Measurements from ENCODE around the gene CDADC1. TPM values are rescaled to one million over a fixed set of nuclear protein-coding genes. Genes with fewer than 3 reads are reported as not detected.

CDADC1 gene
- 10 to 100 TPM in 1 of 2 experiments, 1 to 10 TPM in 1; 9.0 to 11.1 TPM for total RNA-seq

- H3K27ac Mint-ChIP-seq, result peak within 1 kb of the TSS; percentile 88
- H3K4me1 Mint-ChIP-seq (ENCODE audit: low read depth), result peaks cover 34% of the 10 kb centered on the region
- H3K9me3 Mint-ChIP-seq, result no peaks in the 10 kb centered on the region
- CTCF ChIA-PET, result interaction anchor here (0.9 to 2.9 kb wide), 10 partner anchors 8 to 44 kb away, joined by 3 to 33 read pairs (median 4); no protein-coding TSS in a partner anchor
- DNase-seq, result peak; percentile 97
- intact Hi-C loops (cut with micrococcal nuclease), result loop anchor here (5.0 kb wide), 2 partner anchors 194 to 339 kb away; partner anchors contain the start of genes CAB39L, RCBTB1 and SETDB2
- H3K4me3 Mint-ChIP-seq, result peak within 1 kb of the TSS; percentile 90
- POLR2A ChIA-PET, result interaction anchor here (0.8 to 2.5 kb wide), 7 partner anchors 10 to 272 kb away, joined by 3 to 13 read pairs (median 4); partner anchors contain the start of genes CAB39L, FNDC3A and SETDB2
- peaks cover 3% of the 10 kb centered on the region for H3K36me3 Mint-ChIP-seq
- no peaks in the 10 kb centered on the region for H3K27me3 Mint-ChIP-seq
These were observed at the start of gene CDADC1 for GRCh38 chr13:49247643-49248621. Gene CDADC1 (plus strand): TSS chr13:49247925. CDS start chr13:49248038, 113 bp downstream.

GRCh38 chr13:49206641-49207040 lies 41.1 kb upstream of the CDADC1 start:
- Mint-ChIP-seq H3K4me3 (no peak overlapping the region), H3K4me1 (ENCODE audit: low read depth) (no peaks in the 10 kb centered on the region), H3K27me3 (no peaks in the 10 kb centered on the region), H3K27ac (no peak overlapping the region), H3K9me3 (no peaks in the 10 kb centered on the region), H3K36me3 (peaks cover 24% of the 10 kb centered on the region)
- POLR2A ChIA-PET, result no interaction called here
- intact Hi-C loops (cut with micrococcal nuclease), result no loop called here
- CTCF ChIA-PET, result no interaction called here
- DNase-seq, result no peak

DNA sequence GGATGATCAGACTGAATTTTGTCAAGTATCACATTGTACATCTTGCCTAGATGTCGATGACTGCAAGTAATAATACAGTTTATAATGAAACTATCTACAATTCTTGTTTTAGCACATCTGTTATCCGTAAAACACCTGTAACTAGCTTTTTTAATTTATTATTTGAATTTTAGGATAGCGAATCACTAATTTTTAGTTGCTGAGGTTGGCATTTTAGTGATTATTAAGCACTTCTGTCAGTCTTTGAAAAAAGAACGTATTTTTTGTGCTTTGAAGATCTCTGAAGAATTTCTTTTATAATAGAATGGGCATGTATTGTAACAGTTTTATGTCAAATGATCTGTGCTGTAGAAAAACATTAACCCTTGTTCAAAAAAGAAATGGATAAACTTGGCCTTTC lies 39.1 kb upstream of the CDADC1 start:
- POLR2A ChIA-PET, result no interaction called here
- no peaks in the 10 kb centered on the region for H3K4me1 Mint-ChIP-seq (ENCODE audit: low read depth)
- no peak overlapping the region for H3K27ac Mint-ChIP-seq
- CTCF ChIA-PET, result no interaction called here
- intact Hi-C loops (cut with micrococcal nuclease), result no loop called here
- H3K27me3 Mint-ChIP-seq, result no peaks in the 10 kb centered on the region
- H3K4me3 Mint-ChIP-seq, result no peak overlapping the region
- peaks cover 23% of the 10 kb centered on the region for H3K36me3 Mint-ChIP-seq
- no peaks in the 10 kb centered on the region for H3K9me3 Mint-ChIP-seq
- DNase-seq, result no peak

DNA sequence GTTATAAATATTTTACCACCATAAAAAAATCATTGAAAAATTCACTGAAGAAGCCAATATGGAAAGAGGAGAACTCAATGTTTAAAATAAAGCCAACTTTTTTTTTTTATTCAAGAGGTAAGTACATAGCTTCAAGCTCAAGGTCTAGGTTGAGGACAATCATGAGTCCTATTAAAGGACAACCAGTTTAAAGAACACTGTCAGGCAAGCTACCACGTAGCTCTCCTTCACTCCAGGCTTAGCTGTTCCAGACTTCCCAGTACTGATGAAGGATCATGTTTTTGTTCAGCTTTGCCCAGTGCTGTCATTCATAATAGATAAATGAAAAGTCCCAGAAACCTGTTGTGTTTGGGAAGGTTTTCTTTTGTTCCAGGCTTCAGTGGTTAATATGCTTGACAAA lies 37.6 kb upstream of the CDADC1 start:
- POLR2A ChIA-PET, result no interaction called here
- H3K4me3 Mint-ChIP-seq, result no peak overlapping the region
- CTCF ChIA-PET, result no interaction called here
- no peak for DNase-seq
- no peak overlapping the region for H3K27ac Mint-ChIP-seq
- intact Hi-C loops (cut with micrococcal nuclease), result no loop called here
- H3K36me3 Mint-ChIP-seq, result peaks cover 16% of the 10 kb centered on the region
- H3K4me1 Mint-ChIP-seq (ENCODE audit: low read depth), result peaks cover 9% of the 10 kb centered on the region
- no peaks in the 10 kb centered on the region for H3K27me3 Mint-ChIP-seq
- H3K9me3 Mint-ChIP-seq, result no peaks in the 10 kb centered on the region

GRCh38 chr13:49210669-49211068 lies 37.1 kb upstream of the CDADC1 start:
- peaks cover 12% of the 10 kb centered on the region for H3K4me1 Mint-ChIP-seq (ENCODE audit: low read depth)
- no peaks in the 10 kb centered on the region for H3K27me3 Mint-ChIP-seq
- ChIA-PET CTCF (no interaction called here), POLR2A (no interaction called here)
- H3K36me3 Mint-ChIP-seq, result peaks cover 14% of the 10 kb centered on the region
- DNase-seq, result no peak
- H3K27ac Mint-ChIP-seq, result no peak overlapping the region
- intact Hi-C loops (cut with micrococcal nuclease), result no loop called here
- no peak overlapping the region for H3K4me3 Mint-ChIP-seq
- H3K9me3 Mint-ChIP-seq, result no peaks in the 10 kb centered on the region

GRCh38 chr13:49213539-49213938 lies 34.2 kb upstream of the CDADC1 start:
- intact Hi-C loops (cut with micrococcal nuclease), result no loop called here
- Mint-ChIP-seq H3K36me3 (peaks cover 7% of the 10 kb centered on the region), H3K4me1 (ENCODE audit: low read depth) (peaks cover 12% of the 10 kb centered on the region), H3K27ac (no peak overlapping the region), H3K9me3 (no peaks in the 10 kb centered on the region), H3K27me3 (peaks cover 14% of the 10 kb centered on the region), H3K4me3 (no peak overlapping the region)
- POLR2A ChIA-PET, result no interaction called here
- CTCF ChIA-PET, result interaction anchor here (0.6 to 1.8 kb wide), 2 partner anchors 25 to 67 kb away, joined by 3 to 14 read pairs; no protein-coding TSS in a partner anchor
- no peak for DNase-seq

GRCh38 chr13:49213997-49214916 lies 33.5 kb upstream of the CDADC1 start:
- intact Hi-C loops (cut with micrococcal nuclease), result loop anchor here (2.0 kb wide), 1 partner anchor 67 kb away; no protein-coding TSS in a partner anchor
- peaks cover 21% of the 10 kb centered on the region for H3K27me3 Mint-ChIP-seq
- ChIA-PET POLR2A (no interaction called here), CTCF (interaction anchor here (0.5 to 1.8 kb wide), 9 partner anchors 10 to 395 kb away, joined by 3 to 14 read pairs (median 3); partner anchors contain the start of gene CDADC1)
- H3K36me3 Mint-ChIP-seq, result peaks cover 7% of the 10 kb centered on the region
- DNase-seq, result no peak
- peaks cover 12% of the 10 kb centered on the region for H3K4me1 Mint-ChIP-seq (ENCODE audit: low read depth)
- H3K4me3 Mint-ChIP-seq, result no peak overlapping the region
- no peak overlapping the region for H3K27ac Mint-ChIP-seq
- no peaks in the 10 kb centered on the region for H3K9me3 Mint-ChIP-seq

- intact Hi-C loops (cut with micrococcal nuclease), result loop anchor here (2.0 kb wide), 1 partner anchor 66 kb away; no protein-coding TSS in a partner anchor
- CTCF ChIA-PET, result interaction anchor here (0.5 to 1.8 kb wide), 10 partner anchors 11 to 394 kb away, joined by 3 to 14 read pairs (median 4); partner anchors contain the start of gene CDADC1
- no peaks in the 10 kb centered on the region for H3K9me3 Mint-ChIP-seq
- DNase-seq, result peak; percentile 59
- POLR2A ChIA-PET, result interaction anchor here (0.5 to 0.6 kb wide), 2 partner anchors 239 to 674 kb away, joined by 3 to 4 read pairs; partner anchors contain the start of gene FNDC3A
- peaks cover 4% of the 10 kb centered on the region for H3K36me3 Mint-ChIP-seq
- H3K4me3 Mint-ChIP-seq, result no peak overlapping the region
- H3K27ac Mint-ChIP-seq, result no peak overlapping the region
- peaks cover 14% of the 10 kb centered on the region for H3K4me1 Mint-ChIP-seq (ENCODE audit: low read depth)
- peaks cover 26% of the 10 kb centered on the region for H3K27me3 Mint-ChIP-seq
These were observed 32.8 kb upstream of the CDADC1 start for GRCh38 chr13:49214917-49215376.

DNA sequence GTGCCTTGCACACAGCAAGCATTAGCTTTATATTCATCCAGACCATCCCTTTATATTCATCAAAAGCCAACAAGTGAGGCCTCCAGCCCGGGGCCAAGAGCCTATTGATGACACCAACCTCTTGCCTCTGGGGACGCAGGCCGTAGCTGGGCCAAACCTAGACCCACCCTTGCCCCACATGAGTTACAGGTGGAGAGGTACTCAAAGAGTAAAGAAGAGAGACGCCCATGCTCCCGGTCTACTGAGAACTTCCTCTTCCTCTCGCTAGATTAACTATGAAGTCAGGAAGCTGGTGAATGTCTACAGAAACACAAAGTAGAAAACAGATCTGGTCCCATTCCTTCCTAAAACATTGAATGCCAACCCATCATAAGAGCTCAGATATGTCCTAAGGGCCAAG lies 31.4 kb upstream of the CDADC1 start:
- CTCF ChIA-PET, result interaction anchor here (2.2 kb wide), 1 partner anchor 65 kb away, joined by 5 read pairs; no protein-coding TSS in a partner anchor
- Mint-ChIP-seq H3K36me3 (peaks cover 2% of the 10 kb centered on the region), H3K9me3 (no peaks in the 10 kb centered on the region), H3K27me3 (peaks cover 33% of the 10 kb centered on the region), H3K27ac (no peak overlapping the region), H3K4me1 (ENCODE audit: low read depth) (peaks cover 16% of the 10 kb centered on the region), H3K4me3 (no peak overlapping the region)
- no peak for DNase-seq
- POLR2A ChIA-PET, result no interaction called here
- intact Hi-C loops (cut with micrococcal nuclease), result no loop called here

DNA sequence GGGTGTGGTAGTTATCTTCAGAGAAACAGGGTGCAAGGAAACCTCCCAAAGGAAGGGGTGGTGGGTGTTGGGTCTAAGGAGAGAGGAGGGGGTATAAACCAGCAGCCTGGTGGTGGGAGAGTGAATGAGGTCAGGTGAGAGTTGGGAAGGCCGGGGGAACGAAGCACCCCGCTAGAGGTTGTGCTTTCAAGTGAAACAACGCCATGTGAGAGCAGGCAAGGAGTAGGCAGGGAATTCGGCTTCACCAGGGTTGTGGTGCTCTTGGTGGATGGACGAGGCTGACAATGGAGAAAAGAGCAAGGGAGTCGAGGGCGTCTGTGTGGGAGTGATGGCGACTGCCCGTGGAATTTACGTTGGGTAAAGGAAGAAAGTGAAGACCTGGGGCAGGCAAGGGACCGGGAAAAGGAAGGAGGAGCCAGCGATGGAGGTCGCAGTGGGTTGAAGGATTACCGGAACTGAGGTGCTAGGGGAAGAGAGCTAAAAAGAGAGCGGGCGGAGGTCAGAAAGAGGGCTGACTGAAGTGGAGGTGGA lies 29.7 kb upstream of the CDADC1 start:
- Mint-ChIP-seq H3K27me3 (peaks cover 46% of the 10 kb centered on the region), H3K4me3 (no peak overlapping the region)

GRCh38 chr13:49218493-49219051 lies 29.2 kb upstream of the CDADC1 start:
- intact Hi-C loops (cut with micrococcal nuclease), result no loop called here
- no peak overlapping the region for H3K4me3 Mint-ChIP-seq
- peaks cover 48% of the 10 kb centered on the region for H3K27me3 Mint-ChIP-seq
- H3K4me1 Mint-ChIP-seq (ENCODE audit: low read depth), result peaks cover 16% of the 10 kb centered on the region
- H3K9me3 Mint-ChIP-seq, result no peaks in the 10 kb centered on the region
- CTCF ChIA-PET, result interaction anchor here (2.0 kb wide), 1 partner anchor 21 kb away, joined by 5 read pairs; no protein-coding TSS in a partner anchor
- no peak overlapping the region for H3K27ac Mint-ChIP-seq
- peaks cover 2% of the 10 kb centered on the region for H3K36me3 Mint-ChIP-seq
- POLR2A ChIA-PET, result no interaction called here
- DNase-seq, result no peak

More for the DNA sequence above, 29.7 kb upstream of the CDADC1 start:
- intact Hi-C loops (cut with micrococcal nuclease), result no loop called here
- no peak for DNase-seq
- CTCF ChIA-PET, result interaction anchor here (2.2 kb wide), 1 partner anchor 63 kb away, joined by 5 read pairs; no protein-coding TSS in a partner anchor
- no peak overlapping the region for H3K27ac Mint-ChIP-seq
- H3K4me1 Mint-ChIP-seq (ENCODE audit: low read depth), result peaks cover 16% of the 10 kb centered on the region
- H3K9me3 Mint-ChIP-seq, result no peaks in the 10 kb centered on the region
- POLR2A ChIA-PET, result no interaction called here
- peaks cover 2% of the 10 kb centered on the region for H3K36me3 Mint-ChIP-seq

Measured in activated CD4-positive, alpha-beta memory T cell treated with anti-CD3 and anti-CD28 coated beads for 36 hours (primary cell).